PFSK-1 (cell line): ENCODE data around the gene ZNF536.

Source experiments
- FOXP2 ChIP-seq: optimal IDR thresholded peaks from 2 replicates; pipeline ENCODE3; 2011; ENCODE audit warnings: borderline replicate concordance, control low read depth, inconsistent platforms; ENCODE audit not compliant: insufficient read depth; ENCODE audit errors: extremely low read length, extremely low read depth
- POLR2AphosphoS5 ChIP-seq: IDR thresholded peaks from 2 replicates; pipeline ENCODE4 v1.6.1; 2012; ENCODE audit warnings: low read depth, mild to moderate bottlenecking, control low read depth, low read length, moderate library complexity
- SIN3A ChIP-seq: IDR thresholded peaks from 2 replicates; pipeline ENCODE4 v1.6.1; 2012; ENCODE audit warnings: mild to moderate bottlenecking, low read length, moderate library complexity, borderline replicate concordance; ENCODE audit not compliant: insufficient read depth
- TAF1 ChIP-seq: IDR thresholded peaks from 2 replicates; pipeline ENCODE4 v1.6.1; 2012; ENCODE audit warnings: low read length, control low read depth, borderline replicate concordance; ENCODE audit not compliant: insufficient read depth
- TF ChIP-seq, protein P1 (sequence below), 2 experiments: IDR thresholded peaks; 2 replicates each; pipeline versions ENCODE4 v1.6.1 to v1.8.0; 2011 to 2012; ENCODE audit warnings: low read depth in 2 of 2, low read length in 2 of 2, control low read depth in 1 of 2, inconsistent platforms in 1 of 2, mild to moderate bottlenecking in 1 of 2, moderate library complexity in 1 of 2; ENCODE audit not compliant: insufficient read depth in 1 of 2

DNA sequence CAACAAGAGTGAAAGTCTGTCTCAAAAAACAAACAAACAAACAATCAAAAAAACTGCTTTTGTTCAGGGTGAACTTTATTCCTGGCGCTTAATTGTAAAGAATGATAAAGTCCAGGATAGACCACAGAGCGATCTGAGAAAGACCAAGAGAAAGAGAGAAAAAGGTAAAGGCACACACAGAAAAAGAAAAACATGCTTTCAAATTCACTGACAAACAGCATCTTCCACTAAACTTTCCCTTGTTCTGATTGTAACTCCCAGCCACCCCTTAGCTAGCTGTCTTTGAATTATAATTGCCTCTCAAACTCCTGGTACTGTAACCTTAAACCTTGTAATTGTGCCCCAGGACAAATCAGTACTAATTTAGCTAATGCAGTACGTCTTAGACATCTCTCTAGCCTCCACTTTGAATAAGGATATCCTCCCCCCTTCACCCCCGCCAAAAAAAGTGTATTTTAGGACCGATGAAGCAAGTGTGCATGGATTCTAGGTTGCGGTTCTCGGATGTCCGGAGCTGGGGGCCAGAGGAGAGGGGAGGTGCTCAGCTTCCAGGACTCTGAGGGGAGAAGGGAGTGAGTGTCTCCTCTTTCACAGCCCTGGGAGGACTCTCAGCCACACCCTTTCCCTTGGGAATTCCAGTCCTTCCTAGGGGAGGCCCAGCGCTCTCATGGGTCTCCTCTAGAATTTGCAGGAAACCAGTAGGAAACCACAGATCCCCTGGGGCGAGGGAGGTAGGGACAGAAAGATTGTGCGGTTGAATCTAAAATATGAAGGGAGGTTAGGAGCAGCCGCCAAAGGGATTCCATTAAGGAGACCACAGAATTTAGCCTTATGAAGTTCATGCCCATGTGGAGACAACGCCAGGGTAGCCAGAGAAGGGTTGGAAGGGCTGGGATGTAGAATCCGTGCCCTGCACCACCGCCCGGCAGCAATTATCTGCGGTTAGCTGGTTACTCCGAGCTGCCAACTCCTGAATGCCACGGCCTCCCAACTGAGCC lies 19.7 kb downstream of the ZNF536 start:
- no peak for TF ChIP-seq POLR2AphosphoS5
- TF ChIP-seq, protein P1, sequence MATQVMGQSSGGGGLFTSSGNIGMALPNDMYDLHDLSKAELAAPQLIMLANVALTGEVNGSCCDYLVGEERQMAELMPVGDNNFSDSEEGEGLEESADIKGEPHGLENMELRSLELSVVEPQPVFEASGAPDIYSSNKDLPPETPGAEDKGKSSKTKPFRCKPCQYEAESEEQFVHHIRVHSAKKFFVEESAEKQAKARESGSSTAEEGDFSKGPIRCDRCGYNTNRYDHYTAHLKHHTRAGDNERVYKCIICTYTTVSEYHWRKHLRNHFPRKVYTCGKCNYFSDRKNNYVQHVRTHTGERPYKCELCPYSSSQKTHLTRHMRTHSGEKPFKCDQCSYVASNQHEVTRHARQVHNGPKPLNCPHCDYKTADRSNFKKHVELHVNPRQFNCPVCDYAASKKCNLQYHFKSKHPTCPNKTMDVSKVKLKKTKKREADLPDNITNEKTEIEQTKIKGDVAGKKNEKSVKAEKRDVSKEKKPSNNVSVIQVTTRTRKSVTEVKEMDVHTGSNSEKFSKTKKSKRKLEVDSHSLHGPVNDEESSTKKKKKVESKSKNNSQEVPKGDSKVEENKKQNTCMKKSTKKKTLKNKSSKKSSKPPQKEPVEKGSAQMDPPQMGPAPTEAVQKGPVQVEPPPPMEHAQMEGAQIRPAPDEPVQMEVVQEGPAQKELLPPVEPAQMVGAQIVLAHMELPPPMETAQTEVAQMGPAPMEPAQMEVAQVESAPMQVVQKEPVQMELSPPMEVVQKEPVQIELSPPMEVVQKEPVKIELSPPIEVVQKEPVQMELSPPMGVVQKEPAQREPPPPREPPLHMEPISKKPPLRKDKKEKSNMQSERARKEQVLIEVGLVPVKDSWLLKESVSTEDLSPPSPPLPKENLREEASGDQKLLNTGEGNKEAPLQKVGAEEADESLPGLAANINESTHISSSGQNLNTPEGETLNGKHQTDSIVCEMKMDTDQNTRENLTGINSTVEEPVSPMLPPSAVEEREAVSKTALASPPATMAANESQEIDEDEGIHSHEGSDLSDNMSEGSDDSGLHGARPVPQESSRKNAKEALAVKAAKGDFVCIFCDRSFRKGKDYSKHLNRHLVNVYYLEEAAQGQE (IDR thresholded peaks at IDR 0.05; ENCODE audit: insufficient read depth in 1 of 2, low read depth in 2 of 2, low read length in 2 of 2) = no peak
- no peak for TF ChIP-seq SIN3A
- TF ChIP-seq TAF1 = no peak
- TF ChIP-seq FOXP2 = no peak
